ENCODE measurements around the gene SPACA1. TPM values are rescaled to one million over a fixed set of nuclear protein-coding genes. Genes with fewer than 3 reads are reported as not detected.

Gene SPACA1
- total RNA-seq, 1 donor from 2014 or later, result not detected

- Mint-ChIP-seq H3K9me3 (no peaks in the 10 kb centered on the region), H3K4me3 (no peak overlapping the region), H3K4me1 (ENCODE audit: unreplicated experiment) (peaks cover 21% of the 10 kb centered on the region), H3K27me3 (peaks cover 25% of the 10 kb centered on the region), H3K27ac (no peak overlapping the region), H3K36me3 (no peaks in the 10 kb centered on the region)
- no peak for TF ChIP-seq CTCF (conservative IDR thresholded peaks at IDR 0.05)
- no peak for DNase-seq (ENCODE audit: extremely low spot score, unreplicated experiment)
Observed at GRCh38 chr6:88008831-88009231, 38.8 kb upstream of the SPACA1 start.

- Mint-ChIP-seq H3K36me3 (no peaks in the 10 kb centered on the region), H3K4me3 (no peak overlapping the region), H3K27ac (no peak overlapping the region), H3K27me3 (peaks cover 12% of the 10 kb centered on the region), H3K9me3 (no peaks in the 10 kb centered on the region), H3K4me1 (ENCODE audit: unreplicated experiment) (no peaks in the 10 kb centered on the region)
- DNase-seq (ENCODE audit: extremely low spot score, unreplicated experiment), result no peak
- no peak for TF ChIP-seq CTCF (conservative IDR thresholded peaks at IDR 0.05)
Observed at GRCh38 chr6:88013015-88013414, 34.6 kb upstream of the SPACA1 start.

- TF ChIP-seq CTCF (conservative IDR thresholded peaks at IDR 0.05), result peak; percentile 37
- Mint-ChIP-seq H3K4me3 (no peak overlapping the region), H3K36me3 (no peaks in the 10 kb centered on the region), H3K9me3 (no peaks in the 10 kb centered on the region), H3K27ac (no peak overlapping the region), H3K4me1 (ENCODE audit: unreplicated experiment) (no peaks in the 10 kb centered on the region), H3K27me3 (peaks cover 7% of the 10 kb centered on the region)
- no peak for DNase-seq (ENCODE audit: extremely low spot score, unreplicated experiment)
Observed at GRCh38 chr6:88013554-88013953, 34.1 kb upstream of the SPACA1 start.

- Mint-ChIP-seq H3K27me3 (no peaks in the 10 kb centered on the region), H3K9me3 (no peaks in the 10 kb centered on the region), H3K27ac (no peak overlapping the region), H3K36me3 (no peaks in the 10 kb centered on the region), H3K4me1 (ENCODE audit: unreplicated experiment) (no peaks in the 10 kb centered on the region), H3K4me3 (no peak overlapping the region)
- TF ChIP-seq CTCF (conservative IDR thresholded peaks at IDR 0.05), result no peak
- no peak for DNase-seq (ENCODE audit: extremely low spot score, unreplicated experiment)
Observed at GRCh38 chr6:88020439-88020838, 27.2 kb upstream of the SPACA1 start.

- Mint-ChIP-seq H3K27ac (no peak overlapping the region), H3K4me1 (ENCODE audit: unreplicated experiment) (no peaks in the 10 kb centered on the region), H3K27me3 (no peaks in the 10 kb centered on the region), H3K9me3 (peaks cover 5% of the 10 kb centered on the region), H3K4me3 (no peak overlapping the region), H3K36me3 (no peaks in the 10 kb centered on the region)
- no peak for DNase-seq (ENCODE audit: extremely low spot score, unreplicated experiment)
- no peak for TF ChIP-seq CTCF (conservative IDR thresholded peaks at IDR 0.05)
Observed at GRCh38 chr6:88024696-88025095, 22.9 kb upstream of the SPACA1 start.

DNA sequence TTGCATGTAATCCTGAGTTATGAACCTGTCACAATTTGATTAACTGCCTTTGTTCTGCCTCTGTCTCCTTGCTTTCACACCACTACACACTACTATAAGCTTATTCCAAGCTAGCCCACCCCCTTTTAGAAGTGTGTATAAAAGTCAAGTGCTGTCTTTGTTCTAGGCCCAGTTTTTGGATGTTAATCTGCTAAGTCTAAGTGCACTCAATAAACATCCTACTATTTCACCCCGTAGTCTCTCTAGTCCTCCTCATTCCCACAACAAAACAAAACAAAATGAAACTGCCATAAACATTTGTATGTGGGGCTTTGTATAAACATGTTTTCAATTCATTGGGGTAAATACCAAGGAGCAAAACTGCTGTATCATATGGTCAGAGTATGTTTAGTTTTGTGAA, 16.1 kb upstream of the SPACA1 start:
- no peaks in the 10 kb centered on the region for H3K27me3 Mint-ChIP-seq
- peaks cover 21% of the 10 kb centered on the region for H3K9me3 Mint-ChIP-seq
- no peak for DNase-seq (ENCODE audit: extremely low spot score, unreplicated experiment)
- H3K4me1 Mint-ChIP-seq (ENCODE audit: unreplicated experiment), result no peaks in the 10 kb centered on the region
- no peak for TF ChIP-seq CTCF (conservative IDR thresholded peaks at IDR 0.05)
- H3K4me3 Mint-ChIP-seq, result no peak overlapping the region
- no peaks in the 10 kb centered on the region for H3K36me3 Mint-ChIP-seq
- H3K27ac Mint-ChIP-seq, result no peak overlapping the region

All from type B pancreatic cell (in vitro differentiated cells).